ENCODE data around the gene PDE3A.

PDE3A gene

DNA sequence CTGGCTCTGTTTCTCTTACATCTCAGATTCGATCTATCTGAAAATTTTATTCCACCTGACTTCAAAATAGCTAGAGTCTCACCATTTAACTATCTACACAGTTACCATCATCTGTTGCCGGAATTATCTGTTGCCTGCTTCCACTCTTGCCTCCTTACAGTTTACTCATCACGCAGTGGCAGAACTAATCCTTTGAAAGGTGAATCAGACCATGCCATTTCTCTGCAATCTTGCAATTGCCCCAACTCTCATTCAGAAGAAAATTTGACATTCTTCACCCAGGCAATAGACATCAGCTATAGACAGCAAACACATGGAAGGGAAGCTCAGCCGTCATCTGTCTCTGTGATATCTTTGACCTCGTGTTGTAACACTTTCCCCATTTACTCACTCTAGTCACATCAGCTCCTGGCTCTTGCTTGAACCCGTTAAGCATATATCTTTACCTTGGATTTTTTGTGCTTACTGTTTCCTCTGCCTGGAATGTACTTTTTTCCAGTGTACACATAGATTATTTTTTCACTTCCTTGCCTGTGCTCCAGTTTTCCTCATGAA lies 85.5 kb downstream of the PDE3A start:
- DNase-seq (ENCODE audit: low read depth in 1 of 2, low spot score in 1 of 2) = no peak

DNA sequence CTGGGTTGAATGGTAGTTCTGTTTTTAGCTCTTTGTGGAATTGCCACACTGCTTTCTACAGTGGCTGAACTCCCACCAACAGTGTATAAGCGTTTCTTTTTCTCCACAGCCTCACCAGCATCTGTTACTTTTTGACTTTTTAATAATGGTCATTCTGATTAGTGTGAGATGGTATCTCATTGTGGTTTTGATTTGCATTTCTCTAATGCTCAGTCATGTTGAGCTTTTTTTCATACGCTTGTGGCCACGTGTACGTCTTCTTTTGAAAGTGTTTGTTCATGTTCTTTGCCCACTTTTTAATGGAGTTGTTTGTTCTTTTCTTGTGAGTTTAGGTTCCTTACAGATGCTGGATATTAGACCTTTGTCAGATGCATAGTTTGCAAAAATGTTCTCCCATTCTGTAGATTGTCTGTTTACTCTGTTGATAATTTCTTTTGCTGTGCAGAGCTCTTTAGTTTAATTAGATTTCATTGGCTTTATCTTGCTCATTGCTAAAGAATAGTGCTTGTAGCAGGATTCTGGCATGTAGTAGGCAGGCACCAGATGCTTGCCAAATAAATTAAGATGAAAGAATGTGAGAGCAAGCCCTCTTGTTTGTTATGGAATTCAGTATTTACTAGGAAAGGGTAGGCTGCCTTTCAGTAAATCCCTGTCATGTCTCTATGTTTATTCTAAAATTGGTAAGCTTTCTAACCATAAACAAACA lies 86.8 kb downstream of the PDE3A start:
- no peak for DNase-seq (ENCODE audit: low read depth in 1 of 2, low spot score in 1 of 2)

DNA sequence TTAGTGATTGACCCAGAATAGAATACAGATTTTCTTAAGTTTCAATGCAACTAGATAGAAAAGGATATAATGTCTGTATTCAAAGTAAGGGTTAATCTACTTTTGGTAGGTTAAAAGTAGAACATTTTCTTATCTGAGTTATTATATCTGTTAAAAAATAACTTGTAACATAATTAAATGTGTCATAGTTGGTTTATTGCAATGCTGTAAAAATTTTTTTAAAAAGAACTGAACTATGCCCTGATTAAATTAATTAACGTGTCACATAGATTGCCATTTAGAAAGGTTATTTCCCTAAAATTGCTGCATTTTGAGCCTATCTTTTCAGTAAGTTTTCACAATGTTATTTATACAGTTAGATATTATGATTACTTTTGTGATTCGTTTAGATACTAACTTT lies 89.2 kb downstream of the PDE3A start:
- no peak for DNase-seq (ENCODE audit: low read depth in 1 of 2, low spot score in 1 of 2)

- no peak for DNase-seq (ENCODE audit: low read depth in 1 of 2, low spot score in 1 of 2)
Observed at GRCh38 chr12:20458011-20458410, 89.7 kb downstream of the PDE3A start.

- DNase-seq (ENCODE audit: low read depth in 1 of 2, low spot score in 1 of 2) = no peak
Observed at GRCh38 chr12:20459920-20460319, 91.6 kb downstream of the PDE3A start.

DNA sequence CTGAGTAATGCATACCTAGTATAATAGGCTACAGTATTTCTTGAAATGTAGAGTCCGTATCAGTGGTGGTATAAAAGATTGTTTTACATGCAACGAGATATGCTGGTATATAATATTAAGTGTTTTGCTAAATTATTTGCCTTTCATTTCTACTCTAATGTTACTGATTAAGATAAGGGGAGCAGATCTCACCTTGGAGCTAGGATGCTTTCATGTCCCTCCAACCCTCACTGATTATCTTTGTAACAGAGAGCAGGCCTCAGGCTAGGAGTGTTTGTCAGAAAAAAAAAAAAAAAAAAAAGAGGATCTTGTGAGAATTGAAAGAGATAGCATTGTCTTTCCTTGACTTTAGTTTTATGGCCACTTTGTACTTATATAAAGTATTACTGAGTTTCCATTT lies 92.6 kb downstream of the PDE3A start:
- no peak for DNase-seq (ENCODE audit: low read depth in 1 of 2, low spot score in 1 of 2)

- no peak for DNase-seq (ENCODE audit: low read depth in 1 of 2, low spot score in 1 of 2)
Observed at GRCh38 chr12:20463913-20464524, 95.7 kb downstream of the PDE3A start.

GRCh38 chr12:20469300-20469699 lies 101.0 kb downstream of the PDE3A start:
- no peak for DNase-seq (ENCODE audit: low read depth in 1 of 2, low spot score in 1 of 2)

DNA sequence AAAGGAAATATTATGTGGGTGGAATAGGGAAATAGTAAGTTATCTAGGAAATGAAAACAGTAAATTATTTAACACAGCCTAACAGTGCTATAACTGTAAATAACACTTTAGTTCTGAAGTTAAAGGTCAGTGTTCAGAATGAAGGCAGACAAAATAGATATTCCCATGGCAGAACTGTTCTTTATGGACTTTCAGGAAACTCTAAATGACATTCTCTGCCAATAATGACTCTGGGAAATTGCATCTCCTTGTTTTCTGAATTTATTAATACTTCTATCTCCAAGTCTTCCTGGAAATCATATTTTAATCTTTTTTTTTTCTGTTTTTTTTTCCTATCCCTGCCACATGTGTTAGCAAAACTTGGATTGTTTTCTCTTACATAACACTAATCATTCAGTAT lies 101.4 kb downstream of the PDE3A start:
- DNase-seq (ENCODE audit: low read depth in 1 of 2, low spot score in 1 of 2) = no peak

GRCh38 chr12:20472102-20472782 lies 103.9 kb downstream of the PDE3A start:
- DNase-seq (ENCODE audit: low read depth in 1 of 2, low spot score in 1 of 2) = no peak

DNA sequence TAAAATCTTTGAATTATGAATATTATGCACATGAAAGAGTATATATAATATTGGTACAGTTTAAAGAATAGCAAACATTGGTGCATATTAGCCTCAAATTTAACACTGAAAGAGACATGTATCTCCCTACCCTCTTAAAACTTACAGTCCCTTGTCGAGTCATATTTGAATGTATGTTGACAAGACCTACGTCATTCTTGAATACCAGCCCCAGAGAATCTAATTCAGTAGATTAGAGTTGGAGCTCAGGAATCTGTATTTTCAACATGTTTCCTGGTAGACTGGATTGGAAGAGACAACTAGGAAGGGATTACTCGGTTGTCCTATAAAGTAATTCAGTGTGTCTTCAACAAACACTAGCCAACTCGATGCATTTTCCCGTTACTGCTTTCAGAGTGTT lies 104.8 kb downstream of the PDE3A start:
- no peak for DNase-seq (ENCODE audit: low read depth in 1 of 2, low spot score in 1 of 2)

GRCh38 chr12:20474016-20474415 lies 105.7 kb downstream of the PDE3A start:
- no peak for DNase-seq (ENCODE audit: low read depth in 1 of 2, low spot score in 1 of 2)

- no peak for DNase-seq (ENCODE audit: low read depth in 1 of 2, low spot score in 1 of 2)
Observed at GRCh38 chr12:20474443-20474842, 106.1 kb downstream of the PDE3A start.

- no peak for DNase-seq (ENCODE audit: low read depth in 1 of 2, low spot score in 1 of 2)
Observed at GRCh38 chr12:20475542-20475941, 107.2 kb downstream of the PDE3A start.

GRCh38 chr12:20476551-20476950 lies 108.2 kb downstream of the PDE3A start:
- DNase-seq (ENCODE audit: low read depth in 1 of 2, low spot score in 1 of 2) = no peak

DNA sequence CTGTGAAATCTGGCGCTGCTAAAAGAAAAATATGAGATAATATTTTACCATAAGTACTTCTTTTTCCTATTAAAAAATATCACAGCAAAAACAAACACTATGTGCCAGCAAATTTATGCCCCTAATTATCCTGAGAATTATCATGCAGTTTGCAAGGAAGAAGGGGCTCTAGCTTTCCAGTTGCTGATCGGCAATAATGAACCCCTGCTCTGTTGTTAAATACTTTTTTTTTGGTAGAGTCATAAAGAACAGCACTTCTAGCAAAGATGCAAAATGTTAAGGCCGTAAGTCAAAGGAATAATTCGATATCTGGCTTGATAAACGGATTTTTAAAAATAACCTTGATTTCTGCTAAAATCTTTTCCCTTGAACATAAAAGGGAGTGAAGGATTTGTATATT lies 108.9 kb downstream of the PDE3A start:
- no peak for DNase-seq (ENCODE audit: low read depth in 1 of 2, low spot score in 1 of 2)

DNA sequence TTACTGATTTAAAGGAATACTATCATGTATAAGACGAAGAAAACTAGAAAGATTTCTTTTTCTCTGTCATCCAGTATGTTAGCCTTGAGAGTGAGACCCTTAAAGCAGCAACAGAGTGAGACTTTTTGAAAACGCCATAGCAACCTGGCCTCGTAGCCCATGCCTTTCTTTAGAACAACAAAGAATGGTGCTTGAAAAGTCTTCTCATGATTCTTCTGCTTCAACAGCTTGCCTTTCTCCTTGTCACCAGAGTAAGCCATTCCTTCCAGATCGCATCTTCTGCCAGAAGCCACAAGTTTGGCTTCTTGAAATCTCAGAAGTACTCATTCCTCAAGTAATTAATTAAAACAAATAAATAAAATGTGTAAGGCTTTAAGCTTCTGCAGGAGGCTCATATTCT lies 109.3 kb downstream of the PDE3A start:
- no peak for DNase-seq (ENCODE audit: low read depth in 1 of 2, low spot score in 1 of 2)

GRCh38 chr12:20482491-20483054 lies 114.2 kb downstream of the PDE3A start:
- no peak for DNase-seq (ENCODE audit: low read depth in 1 of 2, low spot score in 1 of 2)

DNA sequence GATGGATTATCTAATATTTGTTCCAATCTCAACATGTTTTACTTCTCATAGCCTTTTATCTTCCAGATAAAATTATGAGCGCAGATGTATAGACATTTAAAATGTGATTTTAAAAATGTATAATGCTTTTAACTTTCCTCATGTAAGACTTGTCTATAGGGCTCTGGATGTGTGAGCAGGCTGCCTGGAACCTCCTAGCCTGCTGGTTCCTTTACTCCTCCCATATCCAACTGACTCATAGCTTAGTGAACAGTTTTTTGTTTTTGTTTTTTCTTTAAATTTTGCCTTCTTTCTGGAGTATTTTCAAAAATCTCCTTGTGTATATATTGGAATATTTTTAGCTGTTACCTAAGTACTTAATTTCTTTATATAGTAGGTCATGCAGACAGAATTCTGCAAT lies 115.4 kb downstream of the PDE3A start:
- no peak for DNase-seq (ENCODE audit: low read depth in 1 of 2, low spot score in 1 of 2)

DNA sequence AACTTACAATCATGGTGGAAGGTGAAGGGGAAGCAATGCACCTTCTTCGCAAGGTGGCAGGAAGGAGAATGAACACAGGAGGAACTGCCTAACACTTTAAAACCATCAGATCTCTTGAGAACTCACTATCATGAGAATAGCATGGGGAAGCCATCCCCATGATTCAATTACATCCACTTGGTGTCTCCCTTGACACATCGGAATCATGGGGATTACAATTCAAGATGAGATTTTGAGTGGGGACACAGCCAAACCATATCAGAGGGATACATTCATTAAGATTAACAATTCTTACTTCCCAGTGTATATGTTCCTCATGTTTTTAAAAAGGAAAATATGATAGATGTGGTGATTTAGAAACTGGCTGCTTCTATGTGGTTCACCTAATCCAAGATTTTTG lies 117.9 kb downstream of the PDE3A start:
- no peak for DNase-seq (ENCODE audit: low read depth in 1 of 2, low spot score in 1 of 2)

DNA sequence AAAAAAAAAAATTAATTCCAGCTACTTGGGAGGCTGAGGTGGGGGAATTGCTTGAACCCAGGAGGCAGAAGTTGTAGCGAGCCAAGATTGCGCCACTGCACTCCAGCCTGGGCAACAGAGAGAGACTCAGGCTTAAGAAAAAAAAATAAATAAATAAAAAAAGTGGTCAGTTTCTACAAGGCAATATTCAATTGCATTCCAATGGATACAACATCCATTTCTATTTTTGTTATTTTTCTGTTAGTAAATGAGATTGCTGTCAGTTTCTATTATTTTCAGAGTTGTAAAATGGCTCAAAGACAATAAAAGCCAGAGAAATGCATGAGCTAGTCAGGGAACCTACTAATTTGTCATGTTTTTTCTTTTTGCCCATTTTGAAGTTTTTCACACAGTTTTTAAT lies 119.2 kb downstream of the PDE3A start:
- DNase-seq (ENCODE audit: low read depth in 1 of 2, low spot score in 1 of 2) = no peak

DNA sequence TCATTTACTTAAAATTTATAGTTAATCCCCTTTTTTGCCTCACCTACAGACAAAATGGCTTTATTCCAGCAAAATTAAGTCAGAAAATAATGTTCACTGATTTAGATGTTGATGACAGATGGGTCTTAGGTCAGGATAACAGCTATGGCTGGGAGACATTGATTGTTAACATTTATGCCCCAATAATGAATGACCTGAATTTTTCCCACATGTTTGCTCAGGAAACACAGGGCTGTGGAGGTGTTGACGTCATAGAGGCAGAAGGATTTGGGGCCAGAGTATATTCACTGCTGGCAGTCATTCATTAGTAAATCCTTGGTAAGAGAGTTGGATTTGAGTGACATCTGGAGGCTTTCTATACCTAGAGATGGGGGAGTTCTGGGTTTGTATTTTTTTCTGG lies 121.3 kb downstream of the PDE3A start:
- DNase-seq (ENCODE audit: low read depth in 1 of 2, low spot score in 1 of 2) = no peak

Data from activated CD4-positive, alpha-beta T cell treated with anti-CD3 and anti-CD28 coated beads, Interleukin-2, amount 50 U/mL, for 24 hours (primary cell).